GM13976 (cell line): Measurements from ENCODE around the gene ATP1A2.

Experiments used
- DNase-seq: peaks from one replicate; pipeline ENCODE4 v3.0.0; 2012; ENCODE audit warnings: low spot score
- CTCF ChIP-seq: IDR thresholded peaks from 2 replicates; pipeline ENCODE4 v1.5.1; 2012; ENCODE audit warnings: borderline replicate concordance, mild to moderate bottlenecking; ENCODE audit not compliant: insufficient read depth; ENCODE audit errors: extremely low read depth, missing control alignments, control extremely low read depth
- in situ Hi-C: fragments of 300-500 bp; cut with MboI; formaldehyde crosslinking; loops from one replicate; pipeline ENCODE4 v1.12.0; 2022; ENCODE audit warnings: low sequenced_read_pairs, mixed read lengths, inconsistent platforms; ENCODE audit not compliant: unreplicated experiment

The ATP1A2 gene

GRCh38 chr1:160096274-160097116 lies 19.1 kb upstream of the ATP1A2 start:
- DNase-seq: no peak
- in situ Hi-C loops: loop anchor here (10.0 kb wide), 1 partner anchor 278 kb away; no protein-coding TSS in a partner anchor
- no peak for TF ChIP-seq CTCF

- no peak for DNase-seq
- no peak for TF ChIP-seq CTCF
- in situ Hi-C loops: loop anchor here (10.0 kb wide), 1 partner anchor 277 kb away; no protein-coding TSS in a partner anchor
Measured at GRCh38 chr1:160097151-160097910, 18.2 kb upstream of the ATP1A2 start.

- in situ Hi-C loops: loop anchor here (10.0 kb wide), 1 partner anchor 277 kb away; no protein-coding TSS in a partner anchor
- DNase-seq: no peak
- no peak for TF ChIP-seq CTCF
Measured at GRCh38 chr1:160097911-160098851, 17.4 kb upstream of the ATP1A2 start, which contains the start of gene IGSF8. Gene IGSF8, minus strand, starts transcription at chr1:160098619. Its CDS starts 147 bp downstream, at chr1:160098472.

- no peak for TF ChIP-seq CTCF
- DNase-seq: peak; percentile 100
- in situ Hi-C loops: loop anchor here (10.0 kb wide), 1 partner anchor 276 kb away; no protein-coding TSS in a partner anchor
Measured at GRCh38 chr1:160098852-160099561, 16.6 kb upstream of the ATP1A2 start.

- in situ Hi-C loops: loop anchor here (10.0 kb wide), 1 partner anchor 275 kb away; no protein-coding TSS in a partner anchor
- TF ChIP-seq CTCF: no peak
- DNase-seq: no peak
Measured at GRCh38 chr1:160099716-160100375, 15.7 kb upstream of the ATP1A2 start.
